HepG2 (cell line): ENCODE data around the gene ACACB. TPM values are rescaled to one million over a fixed set of nuclear protein-coding genes. Genes with fewer than 3 reads are reported as not detected.

Source experiments
- ATAC-seq: fragments of 200-7000 bp; cut with Tn5 transposase; 3 replicates; pipeline ENCODE4 v1.9.1; 2020; ENCODE audit warnings: mild to moderate bottlenecking, moderate library complexity
- BruUV-seq: library from RNA; stranded (reverse); fragments of 400-500 nt; replicated peaks from 2 replicates; lab custom pipeline; 2021; lab: Mats Ljungman, UMichigan
- CTCF ChIA-PET: fragments of 300-600 bp; formaldehyde crosslinking; extraction: SDS; loops from one replicate; lab custom pipeline; 2021; ENCODE audit warnings: low total read pairs, inconsistent platforms, low intra/inter-chr PET ratio; lab: Yijun Ruan, JAX
- POLR2A ChIA-PET: fragments of 350-600 bp; sonication (Branson Sonifier 250); formaldehyde crosslinking; loops from one replicate; lab custom pipeline; 2020; ENCODE audit warnings: antibody characterized with exemption, inconsistent platforms; lab: Yijun Ruan, JAX
- DNase-seq: peaks from one replicate; pipeline ENCODE4 v3.0.0-alpha.2; 2015; ENCODE audit warnings: low spot score
- FAIRE-seq: peaks from 3 replicates; lab custom pipeline; 2011; peaks lifted over from hg19 to GRCh38; lab: Jason Lieb, UNC
- H2AFZ ChIP-seq: one replicate; pipeline ENCODE4 v1.6.1; 2011; ENCODE audit warnings: low read length, inconsistent platforms
- H3K27ac ChIP-seq: fragments of 300-600 bp; 3 replicates; pipeline ENCODE4 v1.8.0; 2011; ENCODE audit warnings: mixed run types, mild to moderate bottlenecking, mixed read lengths, low read length, inconsistent platforms; ENCODE audit not compliant: insufficient read depth; ENCODE audit errors: extremely low read length
- H3K27me3 ChIP-seq, 2 experiments: fragments of 200-600 bp in 1 of 2; 2 replicates in 1 of 2; 3 replicates in 1 of 2; pipeline versions ENCODE4 v1.6.0 to v1.8.0; 2011; ENCODE audit warnings: low read length in 2 of 2, mild to moderate bottlenecking in 2 of 2, moderate library complexity in 2 of 2, inconsistent platforms in 1 of 2; ENCODE audit not compliant: insufficient read depth in 2 of 2, control insufficient read depth in 1 of 2
- H3K36me3 ChIP-seq, 2 experiments: fragments of 200-600 bp in 1 of 2; replicated peaks in 1 of 2; 2 replicates in 1 of 2; 3 replicates in 1 of 2; pipeline versions ENCODE4 v1.5.1 to v1.8.0; 2011; ENCODE audit warnings: low read length in 2 of 2, inconsistent platforms in 1 of 2; ENCODE audit not compliant: insufficient read depth in 2 of 2, control insufficient read depth in 1 of 2
- H3K4me1 ChIP-seq: 2 replicates; pipeline ENCODE4 v1.5.1; 2012; ENCODE audit warnings: low read length, inconsistent platforms; ENCODE audit not compliant: insufficient read depth
- H3K4me2 ChIP-seq: 2 replicates; pipeline ENCODE4 v1.6.0; 2011; ENCODE audit warnings: low read depth, low read length, inconsistent platforms
- H3K4me3 ChIP-seq, 3 experiments: fragments of 200-600 bp in 1 of 3; sonication (generic), shearing (Covaris generic) in 1 of 3; replicated peaks in 1 of 3; 2 replicates each; pipeline ENCODE4 v1.5.1; 2011 to 2016; ENCODE audit warnings: low read length in 3 of 3, inconsistent platforms in 2 of 3, low read depth in 2 of 3, mild to moderate bottlenecking in 2 of 3, control low read depth in 1 of 3, mixed read lengths in 1 of 3; ENCODE audit not compliant: insufficient read depth in 1 of 3
- H3K79me2 ChIP-seq: one replicate; pipeline ENCODE4 v1.6.1; 2011; ENCODE audit warnings: low read length, inconsistent platforms; ENCODE audit not compliant: insufficient read depth
- H3K9ac ChIP-seq: 2 replicates; pipeline ENCODE4 v1.6.0; 2011; ENCODE audit warnings: mild to moderate bottlenecking, low read depth, low read length, inconsistent platforms; ENCODE audit not compliant: insufficient read depth
- H3K9me3 ChIP-seq: 2 replicates; pipeline ENCODE4 v1.5.1; 2012; ENCODE audit warnings: mild to moderate bottlenecking, low read length
- H4K20me1 ChIP-seq: 2 replicates; pipeline ENCODE4 v1.6.0; 2011; ENCODE audit warnings: inconsistent platforms, mild to moderate bottlenecking, low read length, moderate library complexity; ENCODE audit not compliant: insufficient read depth
- ASH2L ChIP-seq: fragments of 300-600, 200-600 bp; sonication (generic); IDR thresholded peaks from 2 replicates; pipeline ENCODE4 v1.7.0; 2017; ENCODE audit warnings: low read depth, mild to moderate bottlenecking, moderate library complexity, mixed read lengths, low read length; ENCODE audit not compliant: insufficient read length
- CC2D1A ChIP-seq: sonication (generic); formaldehyde crosslinking; IDR thresholded peaks from 2 replicates; pipeline ENCODE4 v1.8.1; 2023; ENCODE audit warnings: mild to moderate bottlenecking, missing genetic modification reagents
- EHMT2 ChIP-seq: fragments of 200-600 bp; sonication (generic); IDR thresholded peaks from 2 replicates; pipeline ENCODE4 v1.7.0; 2017; ENCODE audit warnings: antibody characterized with exemption, low read depth, low read length, borderline replicate concordance
- FLYWCH1 ChIP-seq: sonication (generic); formaldehyde crosslinking; IDR thresholded peaks from 2 replicates; pipeline ENCODE4 v1.8.1; 2023; ENCODE audit warnings: mild to moderate bottlenecking, missing genetic modification reagents
- FOSL1 ChIP-seq: sonication (generic); formaldehyde crosslinking; IDR thresholded peaks from 2 replicates; pipeline ENCODE4 v1.9.0; 2021; ENCODE audit warnings: missing genetic modification reagents, borderline replicate concordance
- FOXM1 ChIP-seq: sonication (generic); formaldehyde crosslinking; IDR thresholded peaks from 2 replicates; pipeline ENCODE4 v1.5.0; 2020; ENCODE audit warnings: missing genetic modification reagents
- GZF1 ChIP-seq: sonication (generic); formaldehyde crosslinking; IDR thresholded peaks from 2 replicates; pipeline ENCODE4 v1.5.1; 2020; ENCODE audit warnings: mild to moderate bottlenecking, missing genetic modification reagents
- HNRNPL ChIP-seq: fragments of 200-400 bp; formaldehyde crosslinking; IDR thresholded peaks from 2 replicates; pipeline ENCODE4 v1.6.1; 2017; ENCODE audit warnings: mild to moderate bottlenecking, low read depth, low read length
- HNRNPLL ChIP-seq: fragments of 200-400 bp; formaldehyde crosslinking; IDR thresholded peaks from 2 replicates; pipeline ENCODE4 v1.6.1; 2017; ENCODE audit warnings: mild to moderate bottlenecking, low read depth, low read length; ENCODE audit not compliant: poor library complexity, severe bottlenecking
- IKZF5 ChIP-seq: IDR thresholded peaks from 2 replicates; pipeline ENCODE4 v1.6.1; 2018; ENCODE audit warnings: missing genetic modification reagents, mild to moderate bottlenecking, missing compliant biosample characterization
- ISX ChIP-seq: sonication (generic); formaldehyde crosslinking; conservative IDR thresholded peaks from 2 replicates; pipeline ENCODE4 v1.5.0; 2020; ENCODE audit warnings: missing genetic modification reagents
- MAX ChIP-seq: IDR thresholded peaks from 2 replicates; pipeline ENCODE4 v1.6.1; 2012; ENCODE audit warnings: inconsistent platforms
- MLX ChIP-seq: IDR thresholded peaks from 2 replicates; pipeline ENCODE4 v1.6.1; 2016
- POLR2G ChIP-seq: fragments of 200-400 bp; formaldehyde crosslinking; IDR thresholded peaks from 2 replicates; pipeline ENCODE4 v1.6.1; 2018; ENCODE audit warnings: mild to moderate bottlenecking, low read depth, low read length, moderate library complexity
- RFX5 ChIP-seq: IDR thresholded peaks from 2 replicates; pipeline ENCODE4 v1.6.1; 2011; ENCODE audit warnings: low read depth, low read length, improper control_type of control experiment
- SP1 ChIP-seq, 2 experiments: fragments of 450-650 bp in 1 of 2; sonication (generic) in 1 of 2; formaldehyde crosslinking in 1 of 2; IDR thresholded peaks; 2 replicates each; pipeline versions ENCODE4 v1.4.0 to v1.6.1; 2016 to 2020; ENCODE audit warnings: missing genetic modification reagents in 1 of 2
- ZFP1 ChIP-seq: IDR thresholded peaks from 2 replicates; pipeline ENCODE4 v1.6.1; 2016
- ZFP91 ChIP-seq: sonication (generic); formaldehyde crosslinking; IDR thresholded peaks from 2 replicates; pipeline ENCODE4 v1.9.0; 2022; ENCODE audit warnings: missing genetic modification reagents, mild to moderate bottlenecking, borderline replicate concordance
- ZNF629 ChIP-seq: sonication (generic); formaldehyde crosslinking; conservative IDR thresholded peaks from 2 replicates; pipeline ENCODE4 v1.5.0; 2020; ENCODE audit warnings: missing genetic modification reagents
- ZSCAN20 ChIP-seq: sonication (generic); formaldehyde crosslinking; IDR thresholded peaks from 2 replicates; pipeline ENCODE4 v1.4.0; 2020; ENCODE audit warnings: missing genetic modification reagents, mild to moderate bottlenecking, borderline replicate concordance
- ZSCAN25 ChIP-seq: sonication (generic); formaldehyde crosslinking; IDR thresholded peaks from 2 replicates; pipeline ENCODE4 v1.8.0; 2022; ENCODE audit warnings: mild to moderate bottlenecking, missing genetic modification reagents
- WGBS: methylation state at CpG from one replicate; pipeline ENCODE4 v1.1.6; 2017; ENCODE audit warnings: low lambda C conversion rate; 5-methylcytosine and 5-hydroxymethylcytosine counted together
- in situ Hi-C: cut with HindIII; loops from 2 replicates; pipeline ENCODE4 v1.10.0; 2017; ENCODE audit warnings: low pct_unique_long_range_greater_than_20kb; ENCODE audit not compliant: extremely low pct_ligation_motif_present
- intact Hi-C: fragments of 100-400 bp; cut with micrococcal nuclease; formaldehyde crosslinking; loops from one replicate; pipeline ENCODE4 v1.10.0; 2022; ENCODE audit not compliant: unreplicated experiment
- polyA plus RNA-seq, 8 experiments: library from polyadenylated mRNA; depleted of rRNA in 3 of 8; stranded (reverse) in 7 of 8; unstranded in 1 of 8; fragments of >200 nt; fragmentation: Illumina TruSeq in 4 of 8; extraction: Trizol in 4 of 8; gene quantifications; 2 replicates each; pipeline versions ENCODE4 v1.2.1 to v1.2.3, GENCODE V29; 2011 to 2016; ENCODE audit warnings: low read depth in 4 of 8, missing spikeins in 1 of 8, mixed read lengths in 1 of 8; ENCODE audit not compliant: insufficient read depth in 1 of 8
- total RNA-seq, 5 experiments: library from RNA; depleted of rRNA; stranded (reverse); fragments of >200 nt; fragmentation: Illumina TruSeq; extraction: Trizol; gene quantifications; 2 replicates each; pipeline ENCODE4 v1.2.3, GENCODE V29; 2016; ENCODE audit warnings: low read depth in 1 of 5

The ACACB gene
- total and polyA plus RNA-seq, 2 of the 13 experiments (the other 11 are each of a cell fraction or from before 2014, with no cell fraction given) = 6.2 to 8.6 TPM

GRCh38 chr12:109154451-109155438 is 38.4 kb downstream of the ACACB start:
- DNase-seq (peak; percentile 51), FAIRE-seq (peak; percentile 61), ATAC-seq (peak; percentile 96)
- peak overlapping the region; percentile 62 to 77 (median 75) for H3K4me3 ChIP-seq
- ChIA-PET CTCF (no interaction called here), POLR2A (interaction anchor here (0.6 to 2.2 kb wide), 14 partner anchors 9 to 123 kb away, joined by 3 to 22 read pairs (median 3); partner anchors contain the start of gene ACACB)
- peaks cover 33% of the 10 kb centered on the region for H3K4me1 ChIP-seq
- no TSS peak for BruUV-seq
- H3K9me3 ChIP-seq = no peaks in the 10 kb centered on the region
- H3K27me3 ChIP-seq = no peaks in the 10 kb centered on the region
- H3K9ac ChIP-seq = peak overlapping the region; percentile 62
- no peaks in the 10 kb centered on the region for H4K20me1 ChIP-seq
- H3K4me2 ChIP-seq = peak overlapping the region; percentile 86
- H3K79me2 ChIP-seq = no peaks in the 10 kb centered on the region
- intact Hi-C loops (loop anchor here (5.0 kb wide), 1 partner anchor 37 kb away; the partner anchor contains the start of gene ACACB), in situ Hi-C loops (no loop called here)
- WGBS = 29% methylated on average over 16 of the region's 61 CpGs
- H3K27ac ChIP-seq = peak overlapping the region; percentile 64
- no peaks in the 10 kb centered on the region for H3K36me3 ChIP-seq
- peak overlapping the region; percentile 82 for H2AFZ ChIP-seq
- TF ChIP-seq ZFP1 (CRISPR knock-in tag) (no peak), GZF1 (CRISPR knock-in tag) (no peak), ISX (CRISPR knock-in tag) (no peak), POLR2G (no peak), RFX5 (no peak), CC2D1A (CRISPR knock-in tag) (0 out of 2 replicates have a peak, but pooled peaks have one; percentile 30), FOXM1 (CRISPR knock-in tag) (no peak), ZSCAN25 (no peak), HNRNPL (no peak), ASH2L (no peak), IKZF5 (CRISPR knock-in tag) (no peak), ZSCAN20 (no peak), FLYWCH1 (CRISPR knock-in tag) (no peak), SP1 (IDR thresholded peaks at IDR 0.05) (no peak), SP1 (CRISPR knock-in tag; IDR thresholded peaks at IDR 0.05) (peak; percentile 35), FOSL1 (CRISPR knock-in tag) (no peak), ZFP91 (CRISPR knock-in tag) (no peak; the same call in 1 of the 2 replicates), EHMT2 (no peak), MAX (peak; percentile 38; the same call in 1 of the 2 replicates), MLX (no peak), ZNF629 (CRISPR knock-in tag) (no peak), HNRNPLL (peak; percentile 70)
